Activated gamma-delta T cell treated with Interleukin-2 at 50 U/mL for 16 hours (primary cell): Measurements from ENCODE around the gene BTK.
A peak's percentile ranks its signal among the peaks of the same experiment; 100 is the strongest.

Experiments used
- DNase-seq: peaks from one replicate; pipeline ENCODE4 v3.0.0-alpha.2; 2020

Gene BTK

DNA sequence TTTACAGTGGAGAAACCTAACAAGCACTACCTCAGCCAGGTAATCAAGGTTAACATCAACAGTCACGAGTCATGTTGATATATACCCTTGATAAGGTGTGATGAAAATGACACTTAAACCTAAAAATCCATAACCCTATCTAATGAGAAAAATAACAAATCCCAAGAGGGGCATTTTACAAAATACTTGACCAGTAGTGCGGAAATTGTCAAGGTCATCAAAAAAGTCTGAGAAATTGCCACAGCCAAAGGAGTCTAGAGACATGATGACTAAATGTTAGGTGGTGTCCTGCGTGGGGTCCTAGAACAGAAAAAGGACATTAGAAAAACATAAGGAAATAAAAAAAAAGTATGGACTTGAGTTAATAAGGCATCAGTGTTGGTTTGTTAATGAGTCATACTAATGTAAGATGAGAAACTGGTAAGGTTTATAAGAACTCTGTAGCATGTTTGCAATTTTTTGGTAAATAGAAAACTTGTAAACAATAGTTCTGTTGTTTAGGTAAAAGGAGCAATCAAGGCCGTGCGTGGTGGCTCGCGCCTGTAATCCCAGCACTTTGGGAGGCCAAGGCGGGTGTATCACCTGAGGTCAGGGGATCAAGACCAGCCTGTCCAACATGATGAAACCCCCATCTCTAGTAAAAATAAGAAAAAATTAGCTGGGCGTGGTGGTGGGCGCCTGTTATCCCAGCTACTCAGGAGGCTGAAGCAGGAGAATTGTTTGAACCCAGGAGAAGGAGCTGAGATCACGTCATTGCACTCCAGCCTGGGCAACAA, 7.7 kb upstream of the BTK start:
- no peak for DNase-seq

GRCh38 chrX:101391831-101392230, 5.8 kb upstream of the BTK start:
- no peak for DNase-seq

GRCh38 chrX:101390664-101391525, 4.9 kb upstream of the BTK start, which contains the start of gene RPL36A:
RPL36A (plus strand) TSS chrX:101391011; CDS start chrX:101391044, 33 bp downstream.
- DNase-seq: peak; percentile 69

- DNase-seq: no peak
These were observed 2.6 kb upstream of the BTK start for GRCh38 chrX:101388604-101389003.

GRCh38 chrX:101386542-101386885, 523 bp upstream of the BTK start:
- DNase-seq: no peak

GRCh38 chrX:101385026-101385684, 836 bp downstream of the BTK start:
- DNase-seq: no peak

DNA sequence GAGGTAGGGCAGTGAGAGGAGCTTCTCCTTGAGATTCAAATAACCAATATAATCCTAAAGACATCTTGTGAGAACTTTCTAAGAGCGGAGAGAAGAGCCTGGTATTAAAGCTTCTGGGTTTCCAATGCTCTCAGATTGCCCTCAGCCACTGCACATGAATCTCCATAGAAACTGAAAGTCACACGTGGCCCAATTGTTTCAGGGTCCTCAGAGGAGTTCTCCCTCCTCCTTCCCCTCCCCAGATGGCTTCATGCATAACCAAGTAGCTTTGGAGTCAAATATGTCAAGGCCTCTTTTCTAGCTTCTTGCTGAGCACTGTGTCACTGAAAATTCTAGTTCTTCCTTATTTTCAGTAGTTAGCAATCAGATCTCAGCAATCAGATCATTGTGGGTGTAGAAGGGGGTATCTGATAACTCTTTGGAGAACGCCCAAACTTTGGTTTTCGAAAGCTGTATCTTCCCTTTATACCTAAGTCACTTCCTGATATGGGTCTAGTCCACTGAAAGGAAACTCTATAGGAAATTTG, 2.2 kb downstream of the BTK start:
- DNase-seq: no peak

- no peak for DNase-seq
These were observed 8.4 kb downstream of the BTK start for GRCh38 chrX:101377547-101377946.

- no peak for DNase-seq
These were observed 15.0 kb downstream of the BTK start for GRCh38 chrX:101370888-101371504.

DNA sequence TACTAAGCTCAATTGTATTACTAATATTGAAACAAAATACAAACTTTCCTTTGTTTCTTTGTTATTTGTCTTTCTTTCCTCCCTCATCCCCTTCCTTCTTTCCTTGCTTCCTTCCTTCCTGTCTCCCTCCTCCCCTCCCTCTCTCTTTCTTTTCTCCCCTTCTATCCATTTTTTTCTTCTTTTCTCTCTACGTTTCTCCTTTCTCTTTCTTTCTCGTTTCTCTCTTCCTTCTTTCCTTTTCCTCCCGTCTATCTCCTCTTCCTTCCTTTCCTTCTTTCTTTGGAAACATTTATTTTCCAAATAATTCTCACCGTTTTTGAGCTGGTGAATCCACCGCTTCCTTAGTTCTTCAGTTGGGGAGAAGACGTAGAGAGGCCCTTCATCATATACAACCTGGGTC, 16.3 kb downstream of the BTK start:
- no peak for DNase-seq

DNA sequence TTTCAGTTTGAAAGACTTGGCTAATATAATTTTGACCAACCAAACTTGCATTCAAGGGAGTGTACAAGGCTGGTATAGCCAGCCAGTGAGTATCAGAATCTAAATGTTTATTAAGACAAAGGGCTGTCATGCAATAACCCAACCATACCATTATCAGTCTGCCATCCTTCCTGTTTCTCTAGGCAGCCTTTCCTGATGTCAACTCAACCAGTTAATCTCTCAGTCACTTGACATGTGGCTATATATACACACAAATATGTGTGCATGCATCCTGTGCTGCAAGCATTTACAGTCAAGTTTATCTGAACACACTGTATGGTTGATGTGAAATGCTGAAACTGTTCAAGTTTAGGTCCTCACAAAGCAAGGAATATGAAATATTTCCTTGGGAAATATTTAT, 17.2 kb downstream of the BTK start:
- DNase-seq: no peak

- no peak for DNase-seq
These were observed 20.6 kb downstream of the BTK start for GRCh38 chrX:101365301-101365795.

DNA sequence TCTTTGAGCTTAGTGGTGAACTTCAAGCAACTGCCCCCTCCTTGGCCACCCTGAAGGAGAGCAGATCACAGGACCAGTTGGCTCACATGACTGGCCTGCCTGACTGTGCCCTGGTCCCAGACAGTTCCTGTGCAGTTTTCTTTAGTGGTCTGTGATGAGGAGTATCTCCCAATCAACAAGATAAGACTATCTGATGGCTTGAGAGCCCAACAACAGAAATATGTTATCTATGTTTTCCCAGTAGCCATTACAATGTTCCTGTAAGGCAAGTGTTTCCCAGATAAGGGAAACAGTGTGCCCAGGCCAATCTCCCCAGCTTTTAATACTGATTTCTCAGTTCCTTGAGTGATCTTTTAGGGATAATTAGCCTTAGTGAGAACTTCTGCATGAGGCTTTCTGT, 23.2 kb downstream of the BTK start:
- no peak for DNase-seq

GRCh38 chrX:101362116-101362515, 23.9 kb downstream of the BTK start:
- no peak for DNase-seq

DNA sequence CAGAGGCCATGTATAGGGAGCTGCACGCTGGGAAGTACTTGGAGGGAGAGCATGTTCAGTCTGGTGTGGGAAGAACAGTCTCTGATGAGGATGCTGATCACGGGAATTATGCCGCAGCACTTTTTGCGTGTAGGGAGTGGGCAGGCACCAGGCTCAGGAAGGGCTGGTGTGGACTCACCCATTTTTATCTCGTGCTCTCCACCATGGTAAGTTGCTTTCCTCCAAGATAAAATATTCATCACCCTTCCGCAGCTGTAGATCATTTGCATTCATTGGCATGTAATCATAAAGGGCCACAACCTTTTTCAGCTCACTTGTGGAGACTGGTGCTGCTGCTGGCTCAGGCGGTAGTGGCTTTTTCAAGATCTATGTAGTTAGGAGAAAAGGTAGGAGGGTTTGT, 25.6 kb downstream of the BTK start:
- DNase-seq: no peak

DNA sequence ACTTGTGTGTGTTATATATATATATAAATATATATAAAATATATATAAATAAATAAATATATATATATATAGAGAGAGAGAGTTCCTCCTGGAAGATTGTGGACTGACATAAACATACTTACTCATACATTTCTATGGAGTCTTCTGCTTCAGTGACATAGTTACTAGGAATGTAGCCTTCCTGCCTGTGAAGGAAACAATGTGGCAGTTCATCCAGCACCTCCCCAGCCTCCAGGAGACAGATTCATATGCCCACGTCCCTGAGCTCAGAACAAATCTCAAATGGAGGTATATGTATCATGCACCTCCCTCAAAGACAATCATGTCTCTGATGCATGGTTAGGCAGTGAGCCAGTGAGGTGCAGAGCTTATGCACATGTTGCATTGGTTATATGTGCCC, 26.0 kb downstream of the BTK start:
- no peak for DNase-seq

DNA sequence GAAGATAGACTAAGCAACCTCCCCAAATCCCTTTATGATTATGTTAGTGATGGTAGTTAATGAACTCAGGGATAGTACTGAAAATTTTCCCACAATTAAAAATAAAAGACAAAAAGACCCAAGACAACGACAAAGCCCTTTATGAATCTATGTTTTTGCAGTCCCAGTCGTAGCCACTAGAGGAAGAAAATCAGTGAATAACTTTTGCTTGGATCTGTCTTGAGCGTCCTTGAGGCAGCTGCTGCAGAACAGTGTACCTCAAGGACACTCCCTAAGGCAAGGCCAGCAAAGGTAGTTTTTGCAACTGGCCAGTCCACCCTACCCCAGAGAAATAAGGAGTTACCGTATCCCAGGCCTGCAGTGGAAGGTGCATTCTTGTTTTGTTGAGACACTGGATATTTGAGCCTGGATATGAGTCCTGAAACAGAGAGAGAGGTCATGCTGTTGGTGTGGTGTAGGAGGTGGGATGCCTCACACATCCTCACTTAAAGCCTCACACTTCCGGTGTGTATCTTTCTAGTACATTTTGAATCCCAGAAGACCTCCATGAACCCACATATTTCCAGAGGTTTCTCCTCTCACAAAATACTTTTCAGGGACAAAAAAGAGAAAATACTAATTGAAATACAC, 28.7 kb downstream of the BTK start:
- DNase-seq: no peak

DNA sequence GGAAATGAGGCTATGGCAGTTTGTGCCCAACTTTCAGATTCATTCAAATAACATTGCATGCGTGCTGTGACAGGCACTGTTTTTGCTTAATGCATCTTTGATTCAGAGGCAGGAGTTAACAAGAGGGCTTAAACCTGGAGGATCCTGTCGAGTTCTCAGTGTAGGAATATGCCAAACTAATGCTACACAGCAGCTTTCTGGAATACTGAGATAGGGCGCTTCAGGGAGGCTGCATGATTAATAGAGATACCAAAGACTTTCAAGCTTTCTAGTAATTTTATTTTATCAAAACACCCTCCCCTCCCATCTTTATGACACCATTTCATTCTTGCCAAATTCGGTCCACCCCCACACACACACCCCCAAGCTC, 36.8 kb downstream of the BTK start:
- DNase-seq: no peak

GRCh38 chrX:101348452-101349192, 37.4 kb downstream of the BTK start, which contains the start of gene TIMM8A:
TIMM8A (minus strand) TSS chrX:101348742; CDS start chrX:101348664, 78 bp downstream.
- DNase-seq: peak; percentile 68

- DNase-seq: no peak
These were observed 38.0 kb downstream of the BTK start for GRCh38 chrX:101347859-101348451.

GRCh38 chrX:101337776-101338271, 48.2 kb downstream of the BTK start:
- DNase-seq: no peak
